Measurements from ENCODE around the gene SLC1A3.

GRCh38 chr5:36722900-36723299, 116.5 kb downstream of the SLC1A3 start:
- TF ChIP-seq CTCF (IDR thresholded peaks at IDR 0.05) = no peak
- no peak for TF ChIP-seq POLR2A (IDR thresholded peaks at IDR 0.05)
- no peak for TF ChIP-seq EP300 (IDR thresholded peaks at IDR 0.05)
